HG03460 (cell line): ENCODE results near the gene PRKCA.
A peak's percentile ranks its signal among the peaks of the same experiment; 100 is the strongest.
"Not testable (repeated sequence)": the region's sequence is repeated elsewhere in the genome, so short reads cannot be mapped to it uniquely, and the experiment has no call there.

Source experiments
- ATAC-seq: cut with Tn5 transposase; IDR thresholded peaks from one replicate; pipeline ENCODE4 v1.9.1; 2021; ENCODE audit not compliant: unreplicated experiment

PRKCA gene

GRCh38 chr17:66287911-66288310 lies 14.5 kb upstream of the PRKCA start:
- no peak for ATAC-seq

GRCh38 chr17:66290101-66290722 lies 12.2 kb upstream of the PRKCA start:
- no peak for ATAC-seq

- ATAC-seq = no peak
These were observed 10.1 kb upstream of the PRKCA start for GRCh38 chr17:66292353-66292752.

- ATAC-seq = no peak
These were observed 6.1 kb upstream of the PRKCA start for GRCh38 chr17:66296289-66296725.

GRCh38 chr17:66297443-66297842 lies 5.0 kb upstream of the PRKCA start:
- not testable (repeated sequence) for ATAC-seq

- ATAC-seq = no peak
These were observed 2.7 kb upstream of the PRKCA start for GRCh38 chr17:66299711-66300110.

- no peak for ATAC-seq
These were observed 1.5 kb upstream of the PRKCA start for GRCh38 chr17:66300956-66301355.

- no peak for ATAC-seq
These were observed 998 bp upstream of the PRKCA start for GRCh38 chr17:66301367-66301863.

- ATAC-seq = peak; percentile 29
These were observed 581 bp downstream of the PRKCA start for GRCh38 chr17:66302761-66303626.

- no peak for ATAC-seq
These were observed 2.1 kb downstream of the PRKCA start for GRCh38 chr17:66304304-66305174.

- no peak for ATAC-seq
These were observed 4.0 kb downstream of the PRKCA start for GRCh38 chr17:66306446-66306845.

- no peak for ATAC-seq
These were observed 4.8 kb downstream of the PRKCA start for GRCh38 chr17:66307257-66307656.

- no peak for ATAC-seq
These were observed 6.4 kb downstream of the PRKCA start for GRCh38 chr17:66308856-66309255.

GRCh38 chr17:66309793-66310192 lies 7.4 kb downstream of the PRKCA start:
- ATAC-seq = no peak

GRCh38 chr17:66310528-66311148 lies 8.2 kb downstream of the PRKCA start:
- ATAC-seq = no peak

- no peak for ATAC-seq
These were observed 10.5 kb downstream of the PRKCA start for GRCh38 chr17:66312912-66313311.

- no peak for ATAC-seq
These were observed 10.9 kb downstream of the PRKCA start for GRCh38 chr17:66313325-66313724.

GRCh38 chr17:66313995-66314659 lies 11.7 kb downstream of the PRKCA start:
- no peak for ATAC-seq

GRCh38 chr17:66317629-66318028 lies 15.2 kb downstream of the PRKCA start:
- no peak for ATAC-seq

GRCh38 chr17:66319226-66319625 lies 16.8 kb downstream of the PRKCA start:
- ATAC-seq = no peak
